HepG2 (cell line): ENCODE data around the gene DAB2IP. TPM values are rescaled to one million over a fixed set of nuclear protein-coding genes. Genes with fewer than 3 reads are reported as not detected.

ENCODE experiments used
- ATAC-seq: fragments of 200-7000 bp; cut with Tn5 transposase; 3 replicates; pipeline ENCODE4 v1.9.1; 2020; ENCODE audit warnings: mild to moderate bottlenecking, moderate library complexity
- BruUV-seq: library from RNA; stranded (reverse); fragments of 400-500 nt; replicated peaks from 2 replicates; lab custom pipeline; 2021; lab: Mats Ljungman, UMichigan
- CTCF ChIA-PET: fragments of 300-600 bp; formaldehyde crosslinking; extraction: SDS; loops from one replicate; lab custom pipeline; 2021; ENCODE audit warnings: low total read pairs, inconsistent platforms, low intra/inter-chr PET ratio; lab: Yijun Ruan, JAX
- POLR2A ChIA-PET: fragments of 350-600 bp; sonication (Branson Sonifier 250); formaldehyde crosslinking; loops from one replicate; lab custom pipeline; 2020; ENCODE audit warnings: antibody characterized with exemption, inconsistent platforms; lab: Yijun Ruan, JAX
- DNase-seq: peaks from one replicate; pipeline ENCODE4 v3.0.0-alpha.2; 2015; ENCODE audit warnings: low spot score
- FAIRE-seq: peaks from 3 replicates; lab custom pipeline; 2011; peaks lifted over from hg19 to GRCh38; lab: Jason Lieb, UNC
- H2AFZ ChIP-seq: one replicate; pipeline ENCODE4 v1.6.1; 2011; ENCODE audit warnings: low read length, inconsistent platforms
- H3K27ac ChIP-seq: fragments of 300-600 bp; 3 replicates; pipeline ENCODE4 v1.8.0; 2011; ENCODE audit warnings: mixed run types, mild to moderate bottlenecking, mixed read lengths, low read length, inconsistent platforms; ENCODE audit not compliant: insufficient read depth; ENCODE audit errors: extremely low read length
- H3K27me3 ChIP-seq, 2 experiments: fragments of 200-600 bp in 1 of 2; 2 replicates in 1 of 2; 3 replicates in 1 of 2; pipeline versions ENCODE4 v1.6.0 to v1.8.0; 2011; ENCODE audit warnings: low read length in 2 of 2, mild to moderate bottlenecking in 2 of 2, moderate library complexity in 2 of 2, inconsistent platforms in 1 of 2; ENCODE audit not compliant: insufficient read depth in 2 of 2, control insufficient read depth in 1 of 2
- H3K36me3 ChIP-seq, 2 experiments: fragments of 200-600 bp in 1 of 2; replicated peaks in 1 of 2; 2 replicates in 1 of 2; 3 replicates in 1 of 2; pipeline versions ENCODE4 v1.5.1 to v1.8.0; 2011; ENCODE audit warnings: low read length in 2 of 2, inconsistent platforms in 1 of 2; ENCODE audit not compliant: insufficient read depth in 2 of 2, control insufficient read depth in 1 of 2
- H3K4me1 ChIP-seq: 2 replicates; pipeline ENCODE4 v1.5.1; 2012; ENCODE audit warnings: low read length, inconsistent platforms; ENCODE audit not compliant: insufficient read depth
- H3K4me2 ChIP-seq: 2 replicates; pipeline ENCODE4 v1.6.0; 2011; ENCODE audit warnings: low read depth, low read length, inconsistent platforms
- H3K4me3 ChIP-seq, 3 experiments: fragments of 200-600 bp in 1 of 3; sonication (generic), shearing (Covaris generic) in 1 of 3; replicated peaks in 1 of 3; 2 replicates each; pipeline ENCODE4 v1.5.1; 2011 to 2016; ENCODE audit warnings: low read length in 3 of 3, inconsistent platforms in 2 of 3, low read depth in 2 of 3, mild to moderate bottlenecking in 2 of 3, control low read depth in 1 of 3, mixed read lengths in 1 of 3; ENCODE audit not compliant: insufficient read depth in 1 of 3
- H3K79me2 ChIP-seq: one replicate; pipeline ENCODE4 v1.6.1; 2011; ENCODE audit warnings: low read length, inconsistent platforms; ENCODE audit not compliant: insufficient read depth
- H3K9ac ChIP-seq: 2 replicates; pipeline ENCODE4 v1.6.0; 2011; ENCODE audit warnings: mild to moderate bottlenecking, low read depth, low read length, inconsistent platforms; ENCODE audit not compliant: insufficient read depth
- H3K9me3 ChIP-seq: 2 replicates; pipeline ENCODE4 v1.5.1; 2012; ENCODE audit warnings: mild to moderate bottlenecking, low read length
- H4K20me1 ChIP-seq: 2 replicates; pipeline ENCODE4 v1.6.0; 2011; ENCODE audit warnings: inconsistent platforms, mild to moderate bottlenecking, low read length, moderate library complexity; ENCODE audit not compliant: insufficient read depth
- AKAP8 ChIP-seq: sonication (generic); formaldehyde crosslinking; IDR thresholded peaks from 2 replicates; pipeline ENCODE4 v1.5.1; 2020; ENCODE audit warnings: mild to moderate bottlenecking, missing genetic modification reagents
- ATF1 ChIP-seq: IDR thresholded peaks from 2 replicates; pipeline ENCODE4 v1.6.1; 2016; ENCODE audit warnings: mild to moderate bottlenecking, control low read depth
- ATF7 ChIP-seq, 2 experiments: fragments of 450-650 bp in 1 of 2; sonication (generic) in 1 of 2; formaldehyde crosslinking in 1 of 2; IDR thresholded peaks; 2 replicates each; pipeline versions ENCODE4 v1.4.0 to v1.6.1; 2016 to 2020; ENCODE audit warnings: antibody characterized with exemption in 1 of 2, mild to moderate bottlenecking in 1 of 2, missing genetic modification reagents in 1 of 2
- BORCS8-MEF2B ChIP-seq: sonication (generic); formaldehyde crosslinking; IDR thresholded peaks from 2 replicates; pipeline ENCODE4 v1.8.0; 2022; ENCODE audit warnings: mild to moderate bottlenecking, missing genetic modification reagents
- CTCF ChIP-seq: sonication (generic); formaldehyde crosslinking; IDR thresholded peaks from 2 replicates; pipeline ENCODE4 v1.5.0; 2020; ENCODE audit warnings: mild to moderate bottlenecking, missing genetic modification reagents, moderate library complexity
- FIP1L1 ChIP-seq: fragments of 200-400 bp; formaldehyde crosslinking; IDR thresholded peaks from 2 replicates; pipeline ENCODE4 v1.6.1; 2018; ENCODE audit warnings: low read depth, mild to moderate bottlenecking, low read length, moderate library complexity, borderline replicate concordance; ENCODE audit not compliant: insufficient read depth
- GFI1 ChIP-seq: sonication (generic); formaldehyde crosslinking; IDR thresholded peaks from 2 replicates; pipeline ENCODE4 v1.5.0; 2020; ENCODE audit warnings: missing genetic modification reagents, mild to moderate bottlenecking, borderline replicate concordance
- GMEB1 ChIP-seq: sonication (generic); formaldehyde crosslinking; IDR thresholded peaks from 2 replicates; pipeline ENCODE4 v1.5.1; 2020; ENCODE audit warnings: missing genetic modification reagents, mild to moderate bottlenecking, borderline replicate concordance
- HNRNPL ChIP-seq: fragments of 200-400 bp; formaldehyde crosslinking; IDR thresholded peaks from 2 replicates; pipeline ENCODE4 v1.6.1; 2017; ENCODE audit warnings: mild to moderate bottlenecking, low read depth, low read length
- NFKBIZ ChIP-seq: IDR thresholded peaks from 2 replicates; pipeline ENCODE4 v1.6.1; 2018; ENCODE audit warnings: missing genetic modification reagents, missing compliant biosample characterization
- PHF21A ChIP-seq: sonication (generic); formaldehyde crosslinking; IDR thresholded peaks from 2 replicates; pipeline ENCODE4 v1.5.0; 2020; ENCODE audit warnings: mild to moderate bottlenecking, missing genetic modification reagents
- SP5 ChIP-seq: IDR thresholded peaks from 2 replicates; pipeline ENCODE4 v1.6.1; 2016; ENCODE audit warnings: low read depth, borderline replicate concordance
- STAG1 ChIP-seq: sonication (generic); formaldehyde crosslinking; IDR thresholded peaks from 2 replicates; pipeline ENCODE4 v1.4.0; 2020; ENCODE audit warnings: missing genetic modification reagents
- ZNF232 ChIP-seq: sonication (generic); formaldehyde crosslinking; IDR thresholded peaks from 2 replicates; pipeline ENCODE4 v1.4.0; 2020; ENCODE audit warnings: missing genetic modification reagents, borderline replicate concordance
- ZNF510 ChIP-seq: sonication (generic); formaldehyde crosslinking; IDR thresholded peaks from 2 replicates; pipeline ENCODE4 v1.4.0; 2020; ENCODE audit warnings: low read depth, mild to moderate bottlenecking, missing genetic modification reagents
- ZNF558 ChIP-seq: sonication (generic); formaldehyde crosslinking; IDR thresholded peaks from 2 replicates; pipeline ENCODE4 v1.9.0; 2022; ENCODE audit warnings: mild to moderate bottlenecking, missing genetic modification reagents, borderline replicate concordance
- ZNF672 ChIP-seq: sonication (generic); formaldehyde crosslinking; IDR thresholded peaks from 2 replicates; pipeline ENCODE4 v1.8.1; 2022; ENCODE audit warnings: missing genetic modification reagents
- ZNF788 ChIP-seq: sonication (generic); formaldehyde crosslinking; IDR thresholded peaks from 2 replicates; pipeline ENCODE4 v1.5.0; 2020; ENCODE audit warnings: mild to moderate bottlenecking, missing genetic modification reagents, borderline replicate concordance
- WGBS: methylation state at CpG from one replicate; pipeline ENCODE4 v1.1.6; 2017; ENCODE audit warnings: low lambda C conversion rate; 5-methylcytosine and 5-hydroxymethylcytosine counted together
- in situ Hi-C: cut with HindIII; loops from 2 replicates; pipeline ENCODE4 v1.10.0; 2017; ENCODE audit warnings: low pct_unique_long_range_greater_than_20kb; ENCODE audit not compliant: extremely low pct_ligation_motif_present
- intact Hi-C: fragments of 100-400 bp; cut with micrococcal nuclease; formaldehyde crosslinking; loops from one replicate; pipeline ENCODE4 v1.10.0; 2022; ENCODE audit not compliant: unreplicated experiment
- polyA plus RNA-seq, 8 experiments: library from polyadenylated mRNA; depleted of rRNA in 3 of 8; stranded (reverse) in 7 of 8; unstranded in 1 of 8; fragments of >200 nt; fragmentation: Illumina TruSeq in 4 of 8; extraction: Trizol in 4 of 8; gene quantifications; 2 replicates each; pipeline versions ENCODE4 v1.2.1 to v1.2.3, GENCODE V29; 2011 to 2016; ENCODE audit warnings: low read depth in 4 of 8, missing spikeins in 1 of 8, mixed read lengths in 1 of 8; ENCODE audit not compliant: insufficient read depth in 1 of 8
- total RNA-seq, 5 experiments: library from RNA; depleted of rRNA; stranded (reverse); fragments of >200 nt; fragmentation: Illumina TruSeq; extraction: Trizol; gene quantifications; 2 replicates each; pipeline ENCODE4 v1.2.3, GENCODE V29; 2016; ENCODE audit warnings: low read depth in 1 of 5

Gene DAB2IP
- total and polyA plus RNA-seq, 2 of the 13 experiments (the other 11 are each of a cell fraction or from before 2014, with no cell fraction given): 25.3 to 37.9 TPM

GRCh38 chr9:121699571-121700164 lies 48.2 kb downstream of the DAB2IP start (continued):
- TF ChIP-seq ZNF558 (CRISPR knock-in tag) (no peak), ZNF510 (no peak), ZNF232 (CRISPR knock-in tag) (no peak), FIP1L1 (no peak), GFI1 (CRISPR knock-in tag) (no peak), ATF1 (CRISPR knock-in tag) (no peak), BORCS8-MEF2B (CRISPR knock-in tag) (no peak), ATF7 (IDR thresholded peaks at IDR 0.05) (no peak), ATF7 (CRISPR knock-in tag; IDR thresholded peaks at IDR 0.05) (no peak)

GRCh38 chr9:121700165-121700831 lies 48.9 kb downstream of the DAB2IP start:
- no peaks in the 10 kb centered on the region for H3K79me2 ChIP-seq
- no TSS peak for BruUV-seq
- H2AFZ ChIP-seq: no peak overlapping the region
- no peak overlapping the region for H3K27ac ChIP-seq
- FAIRE-seq (no peak), ATAC-seq (peak; percentile 55), DNase-seq (no peak)
- ChIA-PET POLR2A (no interaction called here), CTCF (interaction anchor here (1.0 kb wide), 1 partner anchor 292 kb away, joined by 3 read pairs; no protein-coding TSS in a partner anchor)
- H3K9me3 ChIP-seq: no peaks in the 10 kb centered on the region
- no peaks in the 10 kb centered on the region for H4K20me1 ChIP-seq
- in situ Hi-C loops: no loop called here
- H3K9ac ChIP-seq: no peak overlapping the region
- H3K27me3 ChIP-seq: no peaks in the 10 kb centered on the region
- WGBS: 100% methylated on average over 1 of the region's 21 CpGs
- no peaks in the 10 kb centered on the region for H3K36me3 ChIP-seq
- intact Hi-C loops: no loop called here
- H3K4me1 ChIP-seq: no peaks in the 10 kb centered on the region
- H3K4me3 ChIP-seq: no peak overlapping the region
- no peak overlapping the region for H3K4me2 ChIP-seq
- TF ChIP-seq AKAP8: no peak
- TF ChIP-seq ZNF788 (CRISPR knock-in tag): no peak
- TF ChIP-seq CTCF: peak; percentile 52
- TF ChIP-seq NFKBIZ (CRISPR knock-in tag): no peak
- peak; percentile 38; the same call in 1 of the 2 replicates for TF ChIP-seq STAG1 (CRISPR knock-in tag)
- no peak for TF ChIP-seq PHF21A (CRISPR knock-in tag)
- 0 out of 2 replicates have a peak, but pooled peaks have one; percentile 55 for TF ChIP-seq HNRNPL
- no peak for TF ChIP-seq GMEB1
- no peak for TF ChIP-seq SP5 (CRISPR knock-in tag)
- no peak for TF ChIP-seq ZNF672
